ENCODE data around the gene FAM110C.

Gene FAM110C

DNA sequence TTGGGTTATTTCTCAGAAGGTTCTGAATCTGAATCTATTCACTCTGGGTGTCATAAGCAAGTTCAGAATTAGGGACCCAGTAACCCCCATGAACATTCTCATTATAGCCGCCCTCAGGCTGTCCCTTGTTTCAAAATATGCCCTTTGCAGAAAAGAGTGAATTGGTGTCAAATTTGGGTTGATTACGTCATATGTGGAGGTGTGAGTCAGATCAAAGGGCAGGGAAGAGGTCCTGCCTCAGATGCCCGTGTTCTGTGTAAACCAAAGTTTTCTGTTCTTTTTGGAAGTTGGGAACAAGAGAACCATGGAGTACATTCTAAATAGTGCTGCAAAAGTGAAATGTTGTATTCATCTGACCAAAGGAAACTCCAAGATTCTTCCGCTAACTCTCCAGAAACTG lies 5.8 kb downstream of the FAM110C start:
- TF ChIP-seq, protein P1, sequence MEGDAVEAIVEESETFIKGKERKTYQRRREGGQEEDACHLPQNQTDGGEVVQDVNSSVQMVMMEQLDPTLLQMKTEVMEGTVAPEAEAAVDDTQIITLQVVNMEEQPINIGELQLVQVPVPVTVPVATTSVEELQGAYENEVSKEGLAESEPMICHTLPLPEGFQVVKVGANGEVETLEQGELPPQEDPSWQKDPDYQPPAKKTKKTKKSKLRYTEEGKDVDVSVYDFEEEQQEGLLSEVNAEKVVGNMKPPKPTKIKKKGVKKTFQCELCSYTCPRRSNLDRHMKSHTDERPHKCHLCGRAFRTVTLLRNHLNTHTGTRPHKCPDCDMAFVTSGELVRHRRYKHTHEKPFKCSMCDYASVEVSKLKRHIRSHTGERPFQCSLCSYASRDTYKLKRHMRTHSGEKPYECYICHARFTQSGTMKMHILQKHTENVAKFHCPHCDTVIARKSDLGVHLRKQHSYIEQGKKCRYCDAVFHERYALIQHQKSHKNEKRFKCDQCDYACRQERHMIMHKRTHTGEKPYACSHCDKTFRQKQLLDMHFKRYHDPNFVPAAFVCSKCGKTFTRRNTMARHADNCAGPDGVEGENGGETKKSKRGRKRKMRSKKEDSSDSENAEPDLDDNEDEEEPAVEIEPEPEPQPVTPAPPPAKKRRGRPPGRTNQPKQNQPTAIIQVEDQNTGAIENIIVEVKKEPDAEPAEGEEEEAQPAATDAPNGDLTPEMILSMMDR (conservative IDR thresholded peaks at IDR 0.05; ENCODE audit: low read depth, low read length): no peak
- H3K4me3 ChIP-seq (ENCODE audit: low read depth, low read length): no peak overlapping the region
- no peak for DNase-seq (ENCODE audit: low read depth)

DNA sequence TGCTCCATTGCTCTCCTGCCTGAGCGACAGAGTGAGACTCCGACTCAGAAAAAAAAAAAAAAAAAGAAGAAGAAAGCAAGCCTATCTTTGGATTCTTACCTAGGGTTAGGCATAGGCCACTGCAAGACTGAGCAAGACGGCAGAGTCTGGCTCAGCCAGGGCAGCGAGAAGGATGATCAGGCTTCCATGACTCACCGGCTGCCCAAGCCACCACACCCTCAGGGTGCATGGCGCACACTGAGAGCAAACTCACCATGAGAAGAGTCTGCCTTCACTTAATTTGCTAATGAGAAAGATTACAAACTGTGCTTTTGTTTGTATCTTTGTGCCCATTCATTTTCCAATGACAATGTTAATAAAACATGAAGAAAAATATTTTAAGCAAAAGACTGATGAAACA lies 8.2 kb downstream of the FAM110C start:
- DNase-seq (ENCODE audit: low read depth): no peak
- TF ChIP-seq, protein P1 (conservative IDR thresholded peaks at IDR 0.05; ENCODE audit: low read depth, low read length): no peak
- H3K4me3 ChIP-seq (ENCODE audit: low read depth, low read length): no peak overlapping the region

DNA sequence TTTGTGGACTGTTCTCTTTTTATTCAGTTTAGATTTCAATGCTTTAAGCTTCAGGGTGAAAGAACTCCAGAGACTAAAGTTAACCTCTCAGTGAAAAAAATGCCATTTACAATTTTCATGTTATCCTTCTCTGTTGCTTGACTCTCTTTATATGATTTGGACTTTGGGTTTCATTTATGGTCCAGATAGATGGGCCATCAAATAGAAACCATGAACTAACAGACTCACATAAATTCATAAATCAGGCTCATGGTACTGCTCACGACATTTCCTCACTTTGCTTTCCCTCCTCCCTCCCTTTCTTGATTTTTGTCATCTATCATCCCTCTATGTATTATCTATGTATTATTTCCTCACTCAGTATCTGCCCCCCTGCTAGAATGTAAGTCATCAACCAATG lies 10.0 kb downstream of the FAM110C start:
- H3K4me3 ChIP-seq (ENCODE audit: low read depth, low read length): no peak overlapping the region
- TF ChIP-seq, protein P1 (conservative IDR thresholded peaks at IDR 0.05; ENCODE audit: low read depth, low read length): no peak
- no peak for DNase-seq (ENCODE audit: low read depth)

DNA sequence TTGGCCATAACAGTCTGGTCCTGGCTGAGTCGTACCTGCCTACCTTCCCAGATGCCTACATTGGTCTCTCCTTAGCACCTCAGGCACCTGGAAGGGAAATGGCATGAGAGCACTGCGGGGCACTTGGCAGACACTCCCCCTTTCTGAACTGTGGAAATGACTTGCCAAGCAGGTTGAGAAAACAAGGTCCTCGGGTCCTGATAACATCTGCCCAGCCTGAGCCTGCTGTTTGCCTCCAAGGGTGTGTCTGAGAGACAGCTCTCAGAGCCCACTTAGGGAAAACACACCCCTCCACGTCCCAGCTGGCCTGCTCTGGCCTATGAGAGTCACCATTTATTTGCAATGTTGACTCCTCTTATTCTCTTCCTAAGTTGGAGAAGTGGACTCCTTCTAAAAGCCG lies 10.5 kb downstream of the FAM110C start:
- no peak overlapping the region for H3K4me3 ChIP-seq (ENCODE audit: low read depth, low read length)
- no peak for DNase-seq (ENCODE audit: low read depth)
- TF ChIP-seq, protein P1 (conservative IDR thresholded peaks at IDR 0.05; ENCODE audit: low read depth, low read length): no peak

DNA sequence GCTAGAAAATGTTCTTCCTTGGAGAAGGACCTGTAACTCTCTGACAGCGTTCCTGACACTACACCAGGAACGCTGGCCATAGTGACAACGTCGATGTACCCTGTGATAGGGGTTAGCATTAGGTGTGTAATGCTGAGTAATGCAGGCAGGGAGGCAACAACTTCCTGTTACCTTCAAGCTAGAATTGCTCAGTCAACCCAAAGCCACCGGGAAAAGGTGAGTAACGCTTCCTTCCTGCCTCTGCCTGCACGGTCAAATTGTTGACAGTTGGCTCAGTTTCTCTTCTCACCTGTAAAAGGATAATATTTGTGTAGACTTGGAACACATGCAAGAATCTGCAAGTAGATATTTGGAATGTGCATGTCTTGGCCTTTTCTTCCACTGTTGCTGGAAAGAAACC lies 12.7 kb downstream of the FAM110C start:
- no peak overlapping the region for H3K4me3 ChIP-seq (ENCODE audit: low read depth, low read length)
- TF ChIP-seq, protein P1 (conservative IDR thresholded peaks at IDR 0.05; ENCODE audit: low read depth, low read length): no peak
- DNase-seq (ENCODE audit: low read depth): no peak

DNA sequence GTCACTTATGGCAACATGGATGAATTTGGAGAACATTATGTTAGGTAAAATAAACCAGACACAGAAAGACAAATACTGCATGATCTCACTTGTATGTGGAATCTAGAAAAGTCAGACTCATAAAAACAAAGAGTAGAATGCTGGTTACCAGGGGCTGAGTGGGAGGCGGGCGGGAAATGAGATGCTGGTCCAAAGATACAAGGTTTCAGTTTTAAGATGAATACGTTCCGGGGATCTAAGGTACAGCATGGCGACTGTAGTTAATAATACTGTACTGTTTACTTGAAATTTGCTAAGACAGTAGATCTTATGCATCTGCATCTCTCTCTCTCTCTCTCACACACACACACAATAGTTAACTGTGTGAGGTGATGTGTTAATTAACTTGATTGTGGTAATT lies 14.2 kb downstream of the FAM110C start:
- TF ChIP-seq, protein P1 (conservative IDR thresholded peaks at IDR 0.05; ENCODE audit: low read depth, low read length): no peak
- DNase-seq (ENCODE audit: low read depth): no peak
- H3K4me3 ChIP-seq (ENCODE audit: low read depth, low read length): no peak overlapping the region

DNA sequence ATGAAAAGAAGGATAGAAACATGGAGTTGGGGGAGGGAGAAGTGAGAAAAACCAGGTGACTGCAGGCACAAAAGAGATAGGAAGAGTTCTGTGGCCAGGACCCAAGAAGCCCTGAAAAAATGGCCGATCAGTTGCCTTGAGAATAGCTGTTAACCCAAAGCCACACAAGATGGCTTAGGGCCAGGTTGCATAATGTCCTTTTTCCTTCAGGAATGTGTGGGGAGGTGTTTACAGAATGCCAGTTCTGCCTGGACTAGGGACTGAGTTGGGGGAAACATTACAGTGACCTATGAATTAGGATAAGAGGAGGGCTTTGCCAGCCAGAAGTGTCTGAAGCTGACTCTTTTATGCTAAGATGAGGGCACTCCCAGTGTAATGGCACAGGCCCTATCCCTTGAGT lies 17.1 kb downstream of the FAM110C start:
- TF ChIP-seq, protein P1 (conservative IDR thresholded peaks at IDR 0.05; ENCODE audit: low read depth, low read length): no peak
- DNase-seq (ENCODE audit: low read depth): no peak
- H3K4me3 ChIP-seq (ENCODE audit: low read depth, low read length): no peak overlapping the region
